GM18526 (cell line): ENCODE data around the gene BCAR3.

Source experiments
- POLR2A ChIP-seq: IDR thresholded peaks from 3 replicates; pipeline ENCODE4 v1.6.1; 2011; ENCODE audit not compliant: insufficient read length; ENCODE audit errors: extremely low read depth

The BCAR3 gene

DNA sequence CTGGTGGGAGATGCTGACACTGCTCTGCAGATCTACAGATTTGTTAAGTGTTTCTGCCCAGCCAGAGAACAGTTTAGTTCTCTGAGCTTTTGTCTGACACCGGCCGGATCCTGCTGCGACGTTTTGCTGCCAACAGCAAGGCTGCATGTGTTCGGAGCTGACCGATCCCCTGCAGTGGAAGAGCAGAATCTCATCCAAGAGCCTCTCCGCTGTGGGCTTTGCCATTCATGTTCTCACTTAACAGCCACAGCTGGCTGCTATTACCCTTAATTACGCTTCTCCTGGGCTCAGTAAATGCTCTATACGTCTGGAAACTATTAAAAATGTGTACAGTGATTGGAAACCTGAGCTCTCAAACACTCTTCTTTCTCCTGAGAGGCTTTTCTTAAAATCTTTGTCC lies 105.3 kb downstream of the BCAR3 start:
- no peak for TF ChIP-seq POLR2A

DNA sequence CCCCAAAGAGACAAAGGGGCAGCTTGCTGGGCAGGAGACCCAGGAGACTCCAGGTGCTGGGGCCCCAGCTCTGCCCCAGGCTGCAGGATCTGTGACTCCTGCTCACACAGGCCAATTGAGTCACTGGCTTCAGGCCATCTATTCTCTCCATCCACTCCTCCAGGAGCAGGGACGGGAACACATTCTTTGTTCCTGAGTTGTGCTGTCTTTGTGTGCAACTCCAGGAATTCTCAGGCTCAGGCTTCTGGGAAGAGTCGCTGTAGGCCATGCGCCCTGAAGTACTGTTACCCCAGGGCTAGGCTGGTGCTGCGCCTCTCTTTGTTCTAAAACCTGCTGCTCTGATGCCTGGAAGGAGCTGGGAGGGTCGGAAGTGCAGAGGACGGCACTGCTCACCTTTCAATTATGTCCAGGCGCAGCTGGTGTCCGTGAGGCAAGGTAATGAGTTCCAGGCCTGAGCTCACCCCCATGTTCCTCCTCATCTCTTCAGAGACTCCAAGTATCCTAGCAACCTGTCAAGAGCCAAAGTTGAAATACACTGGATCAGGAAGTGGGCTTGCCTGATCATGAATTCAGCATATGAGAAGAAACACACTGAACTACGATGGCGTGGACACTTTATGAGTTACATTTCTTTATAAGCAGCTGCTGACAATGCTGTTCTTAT lies 105.9 kb downstream of the BCAR3 start:
- no peak for TF ChIP-seq POLR2A

DNA sequence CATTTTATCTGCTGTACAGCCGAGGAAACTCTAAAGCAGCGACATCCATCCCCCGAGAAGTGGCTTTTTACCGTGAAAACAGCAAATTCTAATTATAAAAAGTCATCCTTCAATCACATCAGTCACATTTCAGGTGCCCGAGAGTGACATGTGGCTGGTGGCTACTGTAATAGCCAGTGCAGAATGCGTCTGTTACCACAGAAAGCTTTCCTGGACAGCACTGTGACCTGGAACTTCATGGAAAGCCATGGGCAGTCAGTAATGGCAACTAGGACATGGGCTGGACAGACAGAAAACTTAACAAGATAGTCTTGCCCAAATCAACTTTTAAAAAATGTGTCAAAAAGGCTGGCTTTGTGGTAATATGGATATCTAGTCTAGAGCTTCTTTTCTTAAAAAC lies 106.6 kb downstream of the BCAR3 start:
- no peak for TF ChIP-seq POLR2A

DNA sequence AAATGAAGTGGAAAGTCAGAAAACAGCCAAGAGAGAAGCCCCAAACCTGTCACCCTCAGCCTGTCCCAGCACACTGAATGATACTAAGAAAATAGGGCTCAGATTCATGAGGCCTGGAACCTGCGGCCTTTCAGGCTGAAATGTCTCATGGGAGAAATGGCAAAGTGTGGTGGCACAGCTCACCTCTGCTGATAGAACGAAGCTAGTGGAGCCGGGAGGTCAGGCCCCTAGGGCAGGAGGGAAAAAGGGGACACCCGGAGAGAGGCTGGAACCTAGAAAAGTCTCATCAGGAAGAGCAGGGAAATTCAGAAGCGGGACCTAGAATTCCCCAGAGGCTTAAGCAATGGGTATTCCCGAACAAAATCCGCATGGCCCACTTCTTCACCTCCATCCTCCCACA lies 107.1 kb downstream of the BCAR3 start:
- no peak for TF ChIP-seq POLR2A

DNA sequence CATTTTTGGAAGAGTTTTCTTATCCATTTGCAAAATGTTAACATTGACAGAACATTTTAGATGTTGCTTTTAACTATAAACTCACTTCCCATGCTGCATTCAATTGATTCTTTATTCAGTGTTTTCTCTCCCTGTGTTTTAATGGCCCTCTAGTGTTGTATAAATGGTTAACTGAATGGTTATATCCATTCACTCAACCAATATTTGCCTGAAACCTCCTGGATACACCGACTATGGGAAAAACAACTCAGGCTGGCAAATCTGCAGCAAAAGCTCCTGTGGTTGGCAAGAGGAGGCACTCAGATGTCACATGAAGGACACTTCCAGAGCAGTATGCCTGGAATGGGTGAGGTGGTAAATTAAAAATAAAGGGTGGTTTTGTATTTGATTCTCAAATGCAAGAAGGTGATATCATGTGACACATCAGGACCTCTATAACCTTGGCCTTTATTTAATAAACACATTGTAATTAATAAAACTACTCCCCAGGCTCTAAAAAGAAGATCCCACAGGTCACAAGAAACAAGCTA lies 107.6 kb downstream of the BCAR3 start:
- no peak for TF ChIP-seq POLR2A

DNA sequence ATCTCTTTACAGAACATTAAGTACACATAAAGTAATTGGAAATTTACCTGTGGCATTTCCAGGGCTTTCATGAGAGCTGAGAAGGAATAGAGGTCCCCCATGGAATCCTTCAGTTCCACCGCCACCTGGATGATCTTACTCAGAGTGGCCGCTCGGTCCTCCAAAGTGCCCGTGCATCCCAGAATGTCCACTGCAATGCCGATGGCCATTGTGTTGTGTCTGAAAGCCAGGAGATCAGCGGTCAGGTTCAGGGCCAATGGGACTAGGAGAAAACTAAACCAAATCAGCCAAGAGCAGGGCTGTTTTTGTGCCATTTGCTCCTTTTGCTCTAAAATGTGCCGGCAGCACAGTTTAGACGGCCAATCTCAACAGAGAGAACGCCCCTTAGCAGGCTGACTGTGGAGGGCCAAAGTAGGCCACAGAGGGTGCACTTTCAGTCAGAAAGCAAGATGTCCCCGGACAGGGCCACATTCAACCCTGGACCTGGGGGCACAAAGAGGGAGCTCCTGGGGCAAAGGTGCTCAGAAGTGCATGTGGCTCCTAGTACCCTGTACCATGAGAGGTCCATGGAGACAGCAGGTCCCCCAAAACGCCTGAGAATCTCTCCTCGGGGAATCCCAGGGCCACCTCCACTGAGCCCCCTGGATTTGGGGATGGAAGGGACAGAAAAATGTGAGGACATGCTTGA lies 109.9 kb downstream of the BCAR3 start:
- TF ChIP-seq POLR2A, result no peak

DNA sequence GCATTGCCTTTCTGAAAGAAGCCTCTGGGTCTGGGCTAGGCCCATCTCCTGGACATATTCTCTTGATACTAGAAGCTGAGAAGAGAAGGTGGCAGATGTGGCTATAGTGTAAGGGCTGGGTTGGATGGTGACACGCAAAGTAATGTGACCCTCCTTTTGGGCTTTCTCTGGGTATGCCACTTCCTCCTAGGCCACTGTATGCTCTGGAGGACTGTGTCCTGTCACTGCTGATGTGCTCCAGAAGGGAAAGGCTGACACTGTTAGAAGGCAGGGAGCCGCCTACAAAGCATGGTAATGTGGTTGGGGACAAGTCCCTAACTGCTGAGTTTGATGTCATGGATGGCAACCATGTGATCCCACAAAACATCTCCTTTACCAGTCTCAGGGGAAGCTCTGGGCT lies 112.1 kb downstream of the BCAR3 start:
- TF ChIP-seq POLR2A, result no peak

DNA sequence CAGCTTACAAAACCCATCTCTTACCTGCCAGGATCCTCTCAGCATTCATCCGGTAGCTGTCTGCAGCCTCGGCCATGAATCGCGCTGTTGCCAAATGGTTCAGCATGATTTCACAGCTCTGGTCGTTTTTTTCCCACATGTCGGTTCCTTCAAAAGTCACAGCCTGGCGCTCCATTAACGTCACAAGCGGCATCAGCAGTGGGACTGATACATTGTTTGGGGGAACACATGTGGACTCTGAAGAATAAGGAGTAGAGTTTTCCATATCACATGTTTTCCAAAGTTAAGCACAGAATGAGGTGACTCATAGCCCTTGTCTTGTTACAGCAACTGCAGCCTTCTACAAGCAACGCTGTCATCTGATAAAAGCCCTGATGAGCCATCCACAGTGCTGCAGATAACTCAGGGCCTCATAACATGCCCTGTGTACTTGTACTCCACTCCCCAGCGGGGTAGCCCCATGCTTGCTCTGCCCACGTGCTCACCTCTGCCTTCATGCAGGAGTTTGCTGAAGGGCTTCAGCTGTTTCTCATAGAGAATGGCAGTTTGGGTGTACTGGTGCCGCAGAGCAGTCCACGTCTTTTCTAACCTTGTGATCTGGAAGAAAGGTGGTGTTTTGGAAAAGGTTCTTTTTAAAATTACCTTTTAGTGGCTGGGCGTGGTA lies 114.2 kb downstream of the BCAR3 start:
- TF ChIP-seq POLR2A, result no peak

DNA sequence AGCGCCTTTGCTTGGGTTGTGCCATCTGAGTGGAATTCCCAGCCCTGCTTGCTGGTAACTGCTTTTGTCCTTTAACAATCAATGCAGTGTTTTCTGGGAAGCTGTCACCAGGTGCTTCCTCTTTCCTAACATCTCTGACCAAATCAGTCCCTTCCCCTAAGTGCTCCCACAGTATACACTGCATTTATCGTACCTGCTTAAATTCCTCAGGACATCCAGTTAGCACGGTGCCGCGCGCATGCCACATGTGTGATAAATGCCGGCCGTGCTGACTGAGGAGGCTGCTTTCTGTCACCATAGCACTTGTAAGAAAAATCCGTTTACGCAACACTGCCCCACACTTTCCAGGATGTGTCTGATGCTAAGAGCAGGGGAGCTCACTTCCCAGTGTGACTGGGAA lies 115.4 kb downstream of the BCAR3 start:
- TF ChIP-seq POLR2A, result no peak

DNA sequence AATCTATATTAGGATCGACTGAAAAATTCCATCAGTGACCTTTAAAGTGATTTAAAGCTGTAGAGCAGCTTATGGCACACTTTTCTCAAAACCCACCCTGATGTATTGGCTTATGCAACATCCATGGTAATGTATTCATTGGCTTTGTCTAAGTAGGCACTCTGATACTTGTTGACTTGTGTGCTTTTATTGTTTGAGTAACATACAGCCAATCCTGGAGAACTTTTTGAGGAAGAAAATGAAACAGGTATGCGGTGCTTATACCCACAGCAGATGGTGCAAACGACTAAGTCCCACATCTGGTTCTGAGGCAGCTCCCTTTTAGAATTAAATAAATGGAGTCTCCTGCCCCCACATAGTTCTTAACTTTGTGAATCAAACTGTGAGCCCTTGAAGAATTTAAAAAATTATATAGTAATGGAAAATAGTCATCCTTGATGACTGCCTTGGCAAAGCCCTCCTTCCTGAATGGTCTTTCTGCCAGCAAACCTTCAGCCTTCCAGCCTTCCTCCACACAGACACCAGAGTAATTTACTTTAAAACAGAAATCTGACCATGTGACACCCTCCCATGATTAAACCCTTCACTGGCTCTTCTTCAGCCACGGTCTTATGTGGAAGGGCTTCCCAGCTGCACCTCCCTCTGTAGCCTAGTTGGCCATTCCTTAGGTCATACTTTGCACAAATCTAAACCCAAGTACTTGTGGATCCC lies 116.0 kb downstream of the BCAR3 start:
- no peak for TF ChIP-seq POLR2A

DNA sequence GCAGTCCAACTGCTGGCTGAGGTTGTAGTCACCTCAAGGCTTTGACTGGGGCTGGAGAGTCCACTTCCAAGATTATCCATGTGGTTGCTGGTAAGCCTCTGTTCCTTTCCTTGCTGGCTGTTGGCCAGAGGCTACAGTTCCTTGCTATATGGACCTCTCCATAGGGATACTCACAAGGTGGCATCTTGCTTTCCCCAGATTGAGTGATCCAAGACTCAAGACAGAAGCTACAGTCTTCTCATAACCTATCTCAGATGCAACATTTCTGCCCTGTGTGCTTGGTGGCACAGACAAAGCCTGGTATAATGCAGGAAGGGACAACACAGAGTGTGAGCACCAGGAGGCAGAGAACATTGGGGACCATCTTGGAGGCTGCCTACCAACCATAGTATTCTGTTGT lies 121.9 kb downstream of the BCAR3 start:
- TF ChIP-seq POLR2A, result no peak

DNA sequence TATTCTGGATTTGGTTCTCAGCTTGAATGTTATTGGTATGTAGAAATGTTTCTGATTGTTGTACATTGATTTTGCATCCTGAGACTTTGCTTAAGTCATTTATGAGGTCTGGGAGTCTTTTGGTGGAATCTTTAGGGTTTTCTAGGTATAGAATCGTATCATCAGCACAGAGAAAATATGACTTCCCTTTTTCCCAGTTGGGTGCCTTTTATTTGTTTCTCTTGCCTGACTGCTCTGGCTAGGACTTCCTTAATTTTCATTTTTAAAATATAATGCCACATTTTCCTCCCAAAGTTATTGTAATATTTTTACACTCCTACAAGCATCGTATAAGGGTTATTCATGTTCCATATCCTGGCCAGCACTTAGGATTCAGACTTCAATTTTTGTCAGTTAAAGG lies 122.6 kb downstream of the BCAR3 start:
- TF ChIP-seq POLR2A, result no peak

DNA sequence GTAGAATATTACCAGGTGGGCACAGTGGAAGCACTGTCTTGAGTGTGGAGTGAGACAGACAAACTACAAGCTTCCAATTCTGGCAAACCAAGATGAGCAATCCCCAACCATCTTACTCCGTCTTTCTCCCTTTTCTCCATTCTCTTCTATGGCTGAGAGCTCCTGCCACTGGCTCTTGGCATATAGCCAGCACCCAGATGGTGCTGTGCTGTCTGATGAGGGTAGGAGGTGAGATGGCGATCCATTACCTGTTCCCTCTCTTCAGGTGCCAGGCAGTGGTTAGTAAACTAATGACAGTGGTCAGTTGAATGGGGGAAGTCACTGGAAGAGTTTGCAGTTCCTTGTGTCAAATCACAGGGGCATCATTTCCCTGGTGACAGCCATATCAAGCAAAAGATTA lies 125.3 kb downstream of the BCAR3 start:
- TF ChIP-seq POLR2A, result no peak

DNA sequence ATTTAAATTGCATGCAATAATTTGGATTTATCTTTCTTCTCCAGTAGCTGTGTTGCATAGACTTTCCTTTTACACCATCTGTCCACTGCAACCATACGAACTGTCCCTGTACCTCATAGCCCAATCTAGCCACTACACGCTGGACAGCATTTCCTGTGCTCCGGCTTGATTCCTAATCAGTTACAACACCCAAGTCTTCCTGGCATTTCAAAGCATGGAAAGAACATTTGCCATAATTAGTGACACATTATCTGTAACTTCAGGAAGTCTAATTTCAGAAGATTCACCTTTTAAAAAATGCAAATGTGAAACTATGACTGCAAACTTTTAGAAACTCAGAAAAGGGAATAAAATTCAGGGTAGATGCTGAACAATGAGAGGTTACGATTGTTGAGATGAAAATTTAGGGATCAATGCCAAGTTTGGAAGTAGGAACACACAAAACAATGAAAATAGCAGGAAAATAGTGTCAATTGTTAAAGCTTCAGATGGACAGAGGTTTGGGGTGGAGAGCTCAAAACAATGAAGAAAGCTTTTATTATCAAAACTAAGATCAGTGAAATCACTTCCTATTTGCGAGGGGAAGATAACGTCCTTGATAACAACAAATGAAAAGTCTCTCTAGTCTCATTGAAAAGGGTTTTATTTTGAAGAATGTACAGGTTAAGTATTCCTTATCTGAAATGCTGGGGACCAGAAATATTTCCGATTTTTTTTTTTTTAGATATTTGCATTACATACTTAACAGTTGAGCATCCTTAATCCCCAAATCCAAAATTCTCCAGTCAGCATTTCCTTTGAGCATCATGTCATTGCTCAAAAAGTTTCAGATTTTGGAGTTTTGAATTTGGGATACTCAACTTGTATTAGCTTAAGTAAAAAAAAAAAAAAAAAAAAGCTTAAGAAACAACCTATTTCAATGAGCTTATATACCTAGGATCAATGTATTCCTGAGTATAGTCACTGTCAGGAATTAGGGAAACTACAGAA lies 126.5 kb downstream of the BCAR3 start:
- TF ChIP-seq POLR2A, result no peak
